Heart left ventricle (tissue), 13 donors: ENCODE measurements around the gene MAP1B.

Source experiments
- POLR2A ChIP-seq, 2 donors: fragments of 450-650 bp; IDR thresholded peaks; one replicate each; pipeline ENCODE4 v1.6.1; 2017; ENCODE audit warnings: antibody characterized with exemption in 2 of 2, mild to moderate bottlenecking in 2 of 2, moderate library complexity in 2 of 2
- TF ChIP-seq, protein P1 (sequence below), 12 donors: fragments of 200-600 bp; sonication (generic) in 4 of 12; IDR thresholded peaks; one replicate each; pipeline versions ENCODE4 v1.5.0 to v1.8.0; 2018 to 2022; ENCODE audit warnings: antibody characterized with exemption in 12 of 12, mild to moderate bottlenecking in 5 of 12
- donor health status: ischemic (EF 13 %, LVEDD 7.1; RV severe dilation, severe dysfunction).
- donor health status: DM: no; HTN: yes; CAD: no.
- donor health status: DM: no; HTN: no; CAD: no.
- donor health status: ischemic (EF 25% LVEDD 6.9; RV normal size, moderate dysfunction).
- donor health status: ischemic (EF 25% LVEDD 5.7; RV mildly dilated, moderate dysfunction).
- donor health status: ischemic (EF 35%, LVEDD 5.7; RV mildly dilated, moderate dysfunction).
- donor health status: nonischemic (EF 11% LVEDD 7.7; RV severe dilation, severe dysfunction).
- donor health status: DM: yes; HTN: yes; CAD: no.
- donor health status: PGD.
- donor health status: ischemic (EF 29% LVEDD 5.4; RV normal size, mild dysfunction).
- donor health status: nonischemic (EF 23%, LVEDD 6.1; RV moderate dilation, normal function).

DNA sequence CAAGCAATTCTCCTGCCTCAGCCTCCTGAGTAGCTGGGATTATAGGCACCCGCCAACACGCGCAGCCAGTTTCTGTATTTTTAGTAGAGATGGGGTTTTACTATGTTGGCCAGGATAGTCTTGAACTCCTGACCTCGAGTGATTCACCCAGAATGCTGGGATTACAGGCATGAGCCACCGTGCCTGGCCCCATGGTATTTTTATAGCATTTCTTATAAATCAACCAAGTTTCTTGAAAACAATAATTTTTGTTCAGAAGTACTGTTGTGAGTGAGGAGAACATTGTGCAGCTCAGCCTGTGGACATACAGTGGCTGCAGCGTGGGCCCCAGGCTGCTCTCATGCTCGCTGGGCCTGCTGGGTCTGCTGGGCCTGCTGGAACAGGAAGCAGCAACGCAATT is 45.3 kb downstream of the MAP1B start:
- TF ChIP-seq, protein P1, sequence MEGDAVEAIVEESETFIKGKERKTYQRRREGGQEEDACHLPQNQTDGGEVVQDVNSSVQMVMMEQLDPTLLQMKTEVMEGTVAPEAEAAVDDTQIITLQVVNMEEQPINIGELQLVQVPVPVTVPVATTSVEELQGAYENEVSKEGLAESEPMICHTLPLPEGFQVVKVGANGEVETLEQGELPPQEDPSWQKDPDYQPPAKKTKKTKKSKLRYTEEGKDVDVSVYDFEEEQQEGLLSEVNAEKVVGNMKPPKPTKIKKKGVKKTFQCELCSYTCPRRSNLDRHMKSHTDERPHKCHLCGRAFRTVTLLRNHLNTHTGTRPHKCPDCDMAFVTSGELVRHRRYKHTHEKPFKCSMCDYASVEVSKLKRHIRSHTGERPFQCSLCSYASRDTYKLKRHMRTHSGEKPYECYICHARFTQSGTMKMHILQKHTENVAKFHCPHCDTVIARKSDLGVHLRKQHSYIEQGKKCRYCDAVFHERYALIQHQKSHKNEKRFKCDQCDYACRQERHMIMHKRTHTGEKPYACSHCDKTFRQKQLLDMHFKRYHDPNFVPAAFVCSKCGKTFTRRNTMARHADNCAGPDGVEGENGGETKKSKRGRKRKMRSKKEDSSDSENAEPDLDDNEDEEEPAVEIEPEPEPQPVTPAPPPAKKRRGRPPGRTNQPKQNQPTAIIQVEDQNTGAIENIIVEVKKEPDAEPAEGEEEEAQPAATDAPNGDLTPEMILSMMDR (IDR thresholded peaks at IDR 0.05): no peak
- TF ChIP-seq POLR2A (IDR thresholded peaks at IDR 0.05): no peak
